GM21360 (cell line): ENCODE results near the gene C17orf100.

Experiments used
- ATAC-seq: cut with Tn5 transposase; IDR thresholded peaks from one replicate; pipeline ENCODE4 v1.9.1; 2021; ENCODE audit warnings: mild to moderate bottlenecking, moderate library complexity; ENCODE audit not compliant: unreplicated experiment

C17orf100 gene

DNA sequence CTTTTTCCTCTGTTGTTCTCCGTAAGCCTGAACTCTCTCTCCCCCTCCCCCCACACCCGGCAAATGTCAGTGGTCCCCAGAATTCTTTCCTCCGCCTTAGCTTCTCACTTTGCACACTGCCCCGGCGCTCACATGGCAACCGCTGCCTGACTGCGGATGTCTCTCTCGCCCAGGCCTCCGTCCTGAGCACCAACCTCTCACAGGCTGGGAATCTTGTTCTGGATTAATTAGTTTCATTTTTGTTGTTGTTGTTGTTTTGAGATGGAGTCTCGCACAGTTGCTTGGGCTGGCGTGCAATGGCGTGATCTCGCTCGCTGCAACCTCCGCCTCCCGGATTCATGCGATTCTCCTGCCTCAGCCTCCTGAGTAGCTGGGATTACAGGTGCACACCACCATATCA lies 16.7 kb downstream of the C17orf100 start:
- no peak for ATAC-seq

DNA sequence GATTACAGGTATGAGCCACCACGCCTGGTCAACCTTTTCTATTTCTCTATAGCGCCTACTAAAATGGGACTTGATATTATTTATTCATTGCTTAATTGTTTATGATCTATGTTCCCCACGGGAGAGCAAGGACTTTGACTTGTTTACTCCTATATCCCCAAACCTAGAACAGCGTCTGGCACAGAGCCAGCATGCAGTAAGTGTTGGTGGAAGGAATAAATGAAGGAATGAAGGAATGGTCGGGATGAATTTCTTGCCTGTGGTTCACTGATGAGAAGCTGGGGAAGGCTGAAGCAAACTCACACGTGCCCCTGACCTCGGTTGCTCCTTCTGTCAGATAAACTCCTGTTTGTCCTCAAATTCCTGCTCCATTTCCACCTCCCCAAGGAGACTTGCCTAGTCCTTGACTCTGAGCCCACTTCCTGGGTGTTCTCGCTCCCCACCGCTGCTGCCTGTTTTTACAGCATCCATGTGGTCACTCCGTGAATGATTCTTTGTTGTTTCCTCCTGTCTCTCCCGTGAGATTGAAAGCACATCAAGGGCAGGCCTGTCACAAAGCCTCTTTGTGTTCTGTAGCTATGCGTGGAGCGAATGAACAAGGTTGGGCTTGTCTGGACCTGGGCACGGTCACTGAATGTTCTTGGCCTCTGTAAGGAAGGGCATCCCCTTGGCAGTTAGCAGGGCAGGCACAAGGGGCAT lies 17.3 kb downstream of the C17orf100 start:
- no peak for ATAC-seq

DNA sequence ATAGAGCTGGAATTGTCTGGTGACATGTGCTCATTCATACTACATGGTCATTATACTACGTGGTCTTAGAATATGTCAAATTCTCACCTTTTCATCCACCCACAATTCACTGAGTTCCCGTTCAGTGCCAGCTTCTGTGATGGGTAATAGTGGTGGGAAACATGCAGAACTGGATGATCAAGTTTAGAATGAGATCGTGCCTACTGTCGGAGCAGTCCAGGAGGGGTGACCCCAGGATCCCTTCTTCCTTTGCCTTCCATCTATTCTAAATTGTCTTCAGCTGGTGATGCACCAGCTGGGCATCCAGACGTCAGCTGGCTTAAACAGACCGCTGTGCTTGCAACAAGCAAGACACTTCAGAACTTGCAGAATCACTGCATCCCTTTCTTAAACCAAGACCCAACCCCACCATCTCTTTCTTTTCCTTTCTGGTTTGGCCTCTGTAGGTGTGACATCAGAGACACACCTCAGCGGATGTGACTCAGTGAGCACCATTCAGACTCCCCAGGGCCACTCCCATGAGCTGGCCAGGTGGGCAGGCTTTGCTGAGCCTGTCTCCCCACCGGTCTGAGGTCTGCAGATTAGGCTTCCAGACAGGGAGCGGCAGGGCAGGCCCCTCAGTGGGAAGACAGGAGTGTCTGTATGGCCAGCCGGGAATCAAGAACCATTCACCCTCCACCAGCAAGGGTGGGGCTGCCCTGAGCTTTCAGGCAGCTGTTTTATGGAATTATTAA lies 18.1 kb downstream of the C17orf100 start:
- no peak for ATAC-seq

DNA sequence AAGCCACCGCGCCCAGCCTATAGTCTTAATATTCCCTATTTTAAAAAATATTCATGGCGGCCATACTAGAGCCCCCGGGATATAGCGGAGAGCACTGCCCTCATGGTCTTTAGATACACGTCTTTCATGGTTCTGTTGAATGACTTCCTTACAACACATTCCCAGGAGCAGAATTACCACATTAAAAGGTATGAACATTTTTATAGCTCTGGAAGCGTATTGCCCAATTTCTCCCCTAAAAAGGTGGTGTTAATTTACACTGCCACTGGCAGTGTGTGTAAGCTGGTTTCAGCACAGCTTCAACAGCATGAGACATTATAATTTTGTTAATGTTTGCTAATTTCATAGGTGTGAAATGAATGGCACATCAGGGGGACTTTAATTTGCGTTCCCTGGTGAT lies 19.0 kb downstream of the C17orf100 start:
- no peak for ATAC-seq

DNA sequence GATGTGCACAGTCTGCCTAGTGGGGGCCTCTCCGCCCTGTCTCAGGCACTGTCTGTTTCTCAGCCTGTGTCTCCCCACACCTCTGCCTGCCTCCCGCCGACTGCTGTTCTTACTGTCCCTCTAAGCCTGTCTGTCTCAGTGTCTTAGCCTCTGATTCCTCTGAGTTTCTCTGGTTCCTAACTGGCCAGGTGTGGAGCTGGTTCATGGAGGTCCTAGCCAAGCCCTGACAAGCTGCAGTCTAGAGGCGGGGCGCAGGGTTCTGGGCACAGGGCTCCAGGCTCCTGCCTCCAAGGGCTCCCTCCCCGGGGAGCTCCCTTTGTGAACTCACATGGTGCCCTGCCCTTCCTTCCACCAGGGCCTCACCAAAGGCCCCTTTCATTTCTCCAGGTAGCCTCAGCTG lies 19.4 kb downstream of the C17orf100 start:
- ATAC-seq, result no peak

DNA sequence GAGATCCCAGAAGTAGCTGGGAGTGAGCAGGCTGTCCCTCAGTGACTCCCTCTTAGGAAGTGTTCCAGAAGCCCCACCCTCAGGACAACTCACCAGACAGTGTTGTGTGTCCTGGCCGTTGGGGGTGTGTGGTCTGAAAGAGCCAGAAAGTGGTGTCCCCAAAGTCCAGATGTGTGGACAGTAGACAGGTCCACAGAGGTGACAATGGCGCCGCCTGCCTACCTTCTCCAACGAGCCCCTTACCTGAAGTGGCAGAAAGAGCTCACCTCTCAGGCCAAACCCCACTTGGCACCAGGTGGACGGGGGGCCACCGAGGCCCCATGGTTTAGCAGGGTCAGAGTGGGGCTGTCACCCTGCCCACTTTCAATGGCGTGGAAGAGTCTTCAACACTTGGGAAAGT lies 19.9 kb downstream of the C17orf100 start:
- ATAC-seq, result no peak

DNA sequence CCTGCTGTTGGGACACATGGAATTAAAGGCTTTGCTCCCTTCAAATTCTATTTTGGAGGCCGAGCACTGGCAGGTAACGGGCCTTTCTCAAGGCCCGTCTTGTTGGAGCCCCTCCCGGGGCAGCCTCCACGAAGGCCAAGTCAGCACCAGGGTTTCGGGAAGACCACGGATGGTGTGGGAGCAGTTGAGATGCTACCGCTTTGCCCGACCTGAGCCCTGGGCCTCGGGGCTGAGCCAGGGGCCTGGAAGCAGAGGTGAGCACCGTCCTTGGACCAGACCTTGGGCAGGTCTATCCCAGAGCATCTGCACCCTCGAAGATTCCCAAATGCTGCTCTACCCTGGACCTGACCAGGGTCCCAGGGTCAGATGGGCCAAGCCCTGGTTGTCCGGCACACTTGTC lies 23.0 kb downstream of the C17orf100 start:
- ATAC-seq, result no peak

DNA sequence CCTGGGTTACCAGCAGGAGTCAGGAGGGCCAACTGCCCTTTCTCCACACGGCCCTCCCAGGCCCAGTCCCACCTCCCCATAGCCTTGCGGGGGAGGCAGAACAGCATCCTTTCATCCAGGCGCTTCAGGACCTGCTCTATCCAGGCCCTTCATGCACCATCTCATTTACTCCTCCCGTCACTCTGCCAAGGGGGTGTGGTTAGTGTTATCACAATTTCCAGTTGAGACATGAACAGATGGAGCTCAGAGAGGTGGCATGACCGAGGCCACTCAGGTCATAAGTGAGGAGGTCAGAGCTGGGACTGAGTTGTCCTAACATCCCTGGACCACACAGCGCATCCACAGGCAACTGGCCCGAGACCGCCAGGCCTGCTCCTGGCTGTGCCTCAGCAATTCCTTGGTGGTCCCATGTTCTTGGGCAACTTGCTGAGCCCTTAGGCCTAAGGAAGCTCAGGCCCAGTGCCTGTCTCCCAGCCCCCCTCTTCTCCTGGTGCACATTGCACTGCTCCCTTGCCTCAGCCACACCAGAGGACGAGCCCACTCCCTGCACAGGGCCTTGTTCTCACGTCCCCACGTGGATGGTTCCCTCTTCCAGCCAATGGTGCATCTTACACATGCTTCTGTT lies 23.8 kb downstream of the C17orf100 start:
- ATAC-seq, result no peak

DNA sequence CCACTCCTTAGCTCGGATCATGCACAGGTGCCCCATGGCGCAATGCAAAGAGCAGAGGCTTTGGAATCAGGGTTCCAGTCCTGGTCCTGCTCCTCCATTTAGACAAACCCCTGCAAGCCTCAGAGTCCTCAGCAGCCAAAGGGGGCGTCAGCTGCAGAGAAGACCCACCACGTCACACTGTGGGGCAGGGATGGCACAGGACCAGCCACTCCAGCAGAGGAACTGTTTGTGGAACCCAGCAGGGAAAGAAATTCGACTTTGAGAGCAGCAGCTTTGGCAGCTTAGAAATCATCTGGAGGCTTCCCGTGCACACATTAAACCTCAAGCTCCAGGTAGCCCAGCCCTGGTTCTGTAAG lies 25.2 kb downstream of the C17orf100 start:
- ATAC-seq, result no peak

DNA sequence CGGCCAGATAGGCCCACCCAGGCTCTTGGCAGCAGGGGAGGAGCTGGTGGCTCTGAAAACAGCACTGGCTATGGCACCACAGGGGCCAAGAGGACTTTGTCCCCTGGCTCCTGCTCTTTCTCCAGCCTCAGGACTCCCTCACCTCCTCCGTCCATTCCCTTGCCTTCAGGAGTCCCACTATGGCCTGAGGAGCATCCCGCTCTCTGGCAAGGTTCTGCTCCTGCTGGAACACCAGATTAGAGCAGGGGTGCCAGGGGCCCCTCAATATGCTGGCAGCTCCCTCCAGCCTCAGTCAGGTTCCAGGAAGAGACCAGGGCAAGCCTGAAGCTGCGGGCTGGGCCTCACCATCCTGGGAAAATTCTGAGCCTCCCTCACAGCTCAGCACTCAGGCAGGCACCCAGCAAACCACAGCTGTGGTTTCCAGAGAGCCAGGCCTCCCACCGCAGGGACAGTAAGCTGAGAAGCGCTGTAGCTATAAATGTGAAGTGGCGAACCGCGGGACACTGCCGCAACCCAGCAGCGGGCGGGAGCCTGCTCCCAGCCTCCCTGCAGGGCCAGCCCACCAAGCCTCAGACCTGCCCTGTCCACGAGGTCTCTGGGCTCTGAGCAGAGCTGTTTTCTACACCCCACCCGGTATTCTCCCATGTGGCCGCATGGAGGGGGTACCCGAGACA lies 25.7 kb downstream of the C17orf100 start:
- no peak for ATAC-seq

DNA sequence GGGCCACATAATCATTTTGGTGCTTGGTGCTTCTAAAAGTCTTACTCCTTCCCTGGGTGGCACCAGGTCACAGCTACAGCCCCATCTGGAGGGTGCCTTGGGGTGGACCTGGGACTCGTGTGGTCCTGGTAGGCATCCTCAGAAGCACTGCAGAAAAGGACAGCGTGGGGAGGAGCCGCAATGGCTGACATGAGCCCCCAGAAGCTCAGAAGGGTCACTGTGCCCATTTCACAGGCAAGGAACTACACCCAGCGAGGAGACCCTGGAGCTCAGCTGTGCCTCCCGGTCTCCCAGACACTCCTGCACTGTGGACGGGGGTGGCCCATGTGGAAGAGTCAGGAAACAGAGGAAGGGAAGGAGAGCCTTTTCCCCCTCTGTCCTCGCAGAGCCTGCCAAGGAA lies 26.4 kb downstream of the C17orf100 start:
- ATAC-seq, result no peak

DNA sequence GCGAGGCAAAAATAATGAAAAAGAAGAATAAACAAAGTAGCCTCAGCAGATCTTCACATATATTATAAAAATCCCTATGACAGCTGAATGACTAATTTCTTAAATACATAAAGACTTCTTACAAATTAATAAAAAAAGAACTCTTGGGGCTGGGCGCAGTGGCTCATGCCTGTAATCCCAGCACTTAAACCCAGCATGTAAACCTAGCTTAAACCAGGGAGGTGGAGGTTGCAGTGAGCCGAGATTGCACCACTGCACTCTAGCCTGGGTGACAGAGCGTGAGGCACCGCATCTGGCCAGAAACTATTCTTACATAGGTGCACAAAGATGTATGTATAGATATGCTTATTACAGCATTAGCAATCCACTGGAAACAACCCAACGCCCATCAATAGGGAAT lies 27.7 kb downstream of the C17orf100 start:
- ATAC-seq, result no peak

DNA sequence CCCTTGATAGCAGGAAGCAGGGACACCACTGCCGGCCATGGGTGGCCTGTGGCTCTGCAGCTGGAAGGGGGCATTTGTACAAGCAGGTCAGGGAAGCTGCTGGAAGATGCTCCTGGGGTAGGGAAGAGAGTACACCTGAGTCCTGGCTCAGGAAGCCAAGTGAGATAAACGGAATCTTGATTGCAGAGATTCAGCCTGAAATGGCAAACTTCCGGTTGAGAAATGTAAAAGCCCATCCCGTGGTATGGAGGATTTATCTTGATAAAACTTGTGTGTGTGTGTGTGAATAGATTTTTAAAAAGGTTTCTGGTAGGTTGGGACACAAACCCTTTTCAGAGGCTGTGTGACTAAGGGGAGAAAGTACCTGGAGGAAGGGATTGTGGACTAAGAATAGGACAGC lies 29.6 kb downstream of the C17orf100 start:
- ATAC-seq, result no peak

DNA sequence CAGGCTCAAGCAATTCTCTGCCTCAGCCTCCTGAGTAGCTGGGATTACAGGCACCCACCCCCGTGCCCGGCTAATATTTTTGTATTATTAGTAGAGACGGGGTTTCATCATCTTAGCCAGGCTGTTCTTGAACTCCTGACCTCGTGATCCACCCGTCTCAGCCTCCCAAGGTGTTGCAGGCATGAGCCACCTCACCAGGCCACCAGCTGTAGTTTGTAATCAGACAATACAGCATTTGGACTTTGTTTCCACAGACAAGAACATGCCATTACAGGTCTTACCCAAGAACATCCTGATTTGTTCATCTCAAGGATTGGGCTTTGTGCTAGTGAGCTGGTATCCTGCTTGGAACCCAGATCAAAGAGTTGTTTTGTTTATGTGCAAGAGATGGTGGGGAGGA lies 30.1 kb downstream of the C17orf100 start:
- no peak for ATAC-seq

DNA sequence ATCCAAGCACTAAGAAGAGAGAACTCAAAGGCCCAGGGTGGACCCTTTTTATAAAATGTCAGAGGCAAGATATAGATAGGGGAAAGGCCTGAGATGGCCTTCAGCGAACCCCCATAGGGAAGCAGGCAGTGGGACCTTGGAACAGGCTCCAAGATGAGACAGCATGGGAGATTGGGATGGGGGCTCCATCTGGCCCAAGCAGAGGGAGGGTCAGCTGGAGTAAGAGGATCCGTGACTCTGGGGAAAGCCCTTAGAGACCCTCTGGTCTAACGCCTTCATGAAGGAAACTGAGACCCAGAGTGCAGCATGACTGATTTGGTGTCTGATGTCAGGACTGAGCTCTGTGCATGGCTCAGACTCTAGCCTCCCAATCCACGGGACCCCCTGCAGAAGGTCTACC lies 30.8 kb downstream of the C17orf100 start:
- ATAC-seq, result no peak

DNA sequence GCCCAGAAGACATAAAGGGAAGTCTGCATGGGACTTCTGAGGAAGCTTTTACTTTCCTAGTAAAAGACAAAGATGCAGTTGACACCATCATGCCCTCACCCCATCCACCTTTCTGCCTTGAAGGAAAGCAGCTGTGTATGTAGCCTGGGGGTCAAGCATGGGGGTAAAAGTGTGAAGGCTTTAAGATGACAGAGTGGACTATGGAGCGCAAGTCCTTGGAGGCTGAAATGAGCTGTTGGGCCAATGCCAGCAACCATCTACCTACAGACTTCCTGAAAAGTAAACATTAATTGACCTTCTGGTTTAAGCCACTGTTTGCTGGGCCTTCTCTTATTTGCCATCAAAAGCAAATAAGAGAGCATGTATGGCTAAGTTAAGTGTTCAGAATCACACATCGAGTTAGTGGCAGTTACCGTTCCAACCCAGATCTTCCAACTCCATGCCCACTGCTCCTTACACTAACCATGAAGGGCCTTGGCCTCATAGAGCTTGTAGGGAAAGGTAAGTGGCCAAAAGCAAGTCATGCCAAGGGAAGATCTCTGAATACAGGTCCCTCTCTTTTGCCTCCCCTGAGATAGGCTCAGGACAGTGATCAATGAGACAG lies 31.6 kb downstream of the C17orf100 start:
- no peak for ATAC-seq

DNA sequence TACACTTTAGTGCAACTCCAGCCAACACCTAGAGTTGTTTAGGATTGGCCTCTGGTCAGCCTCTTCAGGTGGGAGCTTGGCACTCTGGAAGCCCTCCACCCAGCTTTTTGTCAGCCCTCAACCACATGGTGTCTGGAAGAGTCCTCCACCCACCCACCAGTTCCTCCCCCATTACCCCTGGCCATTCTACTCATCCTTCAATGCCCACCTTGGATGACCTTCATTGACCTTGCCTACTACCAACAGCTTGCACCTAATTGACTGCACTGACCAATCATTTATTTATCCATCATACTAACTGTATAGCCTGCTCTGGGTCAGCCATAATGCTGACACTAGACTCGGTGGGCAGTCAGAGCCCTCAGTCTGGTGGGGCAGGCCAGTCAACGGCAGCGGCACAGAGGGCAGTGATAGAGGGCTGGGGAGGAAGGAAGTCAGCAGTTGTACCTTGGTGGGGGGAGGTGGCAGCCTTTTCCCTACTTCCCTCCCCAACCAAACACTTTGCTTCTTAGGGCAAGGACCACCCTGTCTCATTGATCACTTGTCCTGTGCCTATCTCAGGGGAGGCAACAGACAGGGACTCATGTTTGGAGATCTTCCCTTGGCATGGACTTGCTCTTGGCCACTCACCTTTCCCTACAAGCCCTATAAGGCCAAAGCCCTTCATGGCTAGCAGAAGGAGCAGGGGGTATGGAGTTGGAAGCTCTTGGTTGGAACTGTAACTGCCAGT lies 32.3 kb downstream of the C17orf100 start:
- no peak for ATAC-seq

DNA sequence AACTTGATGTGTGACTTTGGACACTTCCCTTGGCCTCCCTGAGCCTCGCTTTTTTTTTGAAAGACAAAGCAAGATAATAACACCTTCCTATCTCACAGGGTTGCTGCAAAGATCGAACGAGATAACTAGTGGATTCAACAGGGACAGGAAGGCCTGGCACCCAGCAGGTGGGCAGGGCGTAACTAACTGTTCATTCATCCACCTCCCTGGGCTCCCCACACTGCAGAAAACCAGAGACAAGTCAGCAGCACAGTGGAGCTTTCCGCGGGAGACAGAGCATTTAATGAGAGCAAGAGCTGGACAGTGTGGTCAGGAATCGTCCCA lies 32.9 kb downstream of the C17orf100 start:
- ATAC-seq, result no peak

DNA sequence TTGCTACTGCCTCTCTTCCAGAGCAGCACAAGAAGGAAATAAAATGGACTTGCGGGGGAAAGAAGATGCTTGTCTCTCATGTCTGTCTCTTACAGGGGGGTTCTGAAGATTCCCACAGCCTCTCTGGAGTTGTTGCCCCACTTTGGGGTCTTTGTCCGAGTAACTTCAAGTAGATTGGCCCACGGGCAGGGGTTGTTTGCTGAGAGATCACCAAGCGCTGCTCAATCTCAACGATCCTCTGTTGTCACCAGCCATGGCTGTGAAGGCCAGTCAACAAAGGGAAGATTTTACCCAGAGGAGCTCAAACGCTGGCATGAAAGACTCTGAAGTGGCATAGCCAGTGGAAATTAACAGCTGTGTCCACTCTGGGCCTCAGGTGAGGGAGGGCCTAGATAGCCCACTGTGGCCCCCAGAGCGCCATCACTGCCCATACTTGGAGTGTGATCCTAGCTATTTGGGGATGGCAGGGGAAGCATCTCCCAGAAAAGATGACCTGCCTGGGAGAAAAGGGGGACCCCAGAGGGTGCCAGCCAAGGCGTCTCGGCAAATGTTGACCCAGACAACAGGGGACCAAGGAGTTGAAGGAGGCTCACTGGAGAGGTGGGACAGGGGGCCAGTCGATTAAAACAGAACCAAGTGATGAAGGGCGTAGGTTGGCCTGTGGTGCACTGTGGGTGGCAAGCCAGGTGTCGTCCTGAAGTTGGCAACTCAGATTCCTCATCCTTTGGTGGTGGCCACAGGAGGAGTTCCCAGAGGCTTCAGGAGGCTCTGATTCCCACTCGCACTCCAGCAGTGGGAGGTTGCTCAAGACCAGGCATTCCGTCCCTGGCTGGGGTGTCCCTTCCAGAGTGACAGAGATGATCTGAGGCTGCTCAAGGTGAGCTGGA lies 33.6 kb downstream of the C17orf100 start:
- ATAC-seq, result no peak

DNA sequence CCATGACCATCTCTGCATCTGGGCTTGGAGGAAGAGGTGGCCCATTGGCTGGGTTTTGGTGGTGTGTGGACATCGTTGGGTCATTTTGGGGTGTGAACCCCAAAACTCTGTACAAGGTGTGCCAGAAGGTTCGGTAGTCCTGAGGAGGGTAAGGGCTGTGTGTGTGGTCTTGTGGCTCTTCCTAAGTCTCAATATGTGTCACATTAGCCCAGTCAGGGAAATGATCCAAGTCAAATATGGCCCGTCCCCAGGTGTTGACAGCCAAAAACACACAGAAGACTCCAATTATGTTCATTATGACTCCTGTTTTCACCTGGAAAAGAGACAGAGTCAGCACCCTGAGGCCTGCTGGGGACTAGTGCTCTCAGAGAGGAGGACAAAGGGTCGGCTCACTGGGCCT lies 34.5 kb downstream of the C17orf100 start:
- ATAC-seq, result no peak
